Endothelial cell of umbilical vein (primary cell): ENCODE results near the gene NEK7. TPM values are rescaled to one million over a fixed set of nuclear protein-coding genes. Genes with fewer than 3 reads are reported as not detected.

Source experiments
- BruUV-seq: library from RNA; stranded (reverse); fragments of 400-500 nt; replicated peaks from 2 replicates; lab custom pipeline; 2021; lab: Mats Ljungman, UMichigan
- CTCF ChIA-PET: fragments of 300-600, 350-600 bp; sonication (Branson Sonifier 250); formaldehyde crosslinking; loops from one replicate; lab custom pipeline; 2021; ENCODE audit warnings: antibody characterized with exemption, inconsistent platforms; lab: Charles Lee
- POLR2A ChIA-PET: fragments of 300-600, 350-600 bp; sonication (Branson Sonifier 250); formaldehyde crosslinking; loops from one replicate; lab custom pipeline; 2021; ENCODE audit warnings: antibody characterized with exemption, inconsistent platforms; lab: Charles Lee
- DNase-seq: peaks from one replicate; pipeline ENCODE4 v3.0.0-alpha.2; 2011; ENCODE audit warnings: low read depth, low spot score
- FAIRE-seq: peaks from 2 replicates; lab custom pipeline; 2011; peaks lifted over from hg19 to GRCh38; lab: Jason Lieb, UNC
- H2AFZ ChIP-seq: 2 replicates; pipeline ENCODE4 v1.6.0; 2012; ENCODE audit warnings: low read depth, low read length, control low read depth, inconsistent platforms
- H3K27ac ChIP-seq: 2 replicates; pipeline ENCODE4 v1.5.1; 2011; ENCODE audit warnings: low read depth, mild to moderate bottlenecking, control low read depth, low read length, moderate library complexity; ENCODE audit not compliant: insufficient read depth
- H3K27me3 ChIP-seq, 2 experiments: 2 replicates each; pipeline versions ENCODE4 v1.6.0 to v1.6.1; 2011; ENCODE audit warnings: low read length in 2 of 2, mixed read lengths in 1 of 2; ENCODE audit not compliant: control insufficient read depth in 2 of 2, insufficient read depth in 2 of 2
- H3K36me3 ChIP-seq, 2 experiments: 2 replicates in 1 of 2; 3 replicates in 1 of 2; pipeline ENCODE4 v1.5.1; 2011; ENCODE audit warnings: low read length in 2 of 2, mild to moderate bottlenecking in 1 of 2, moderate library complexity in 1 of 2; ENCODE audit not compliant: control insufficient read depth in 2 of 2, insufficient read depth in 2 of 2; ENCODE audit errors: extremely low read depth in 1 of 2
- H3K4me1 ChIP-seq: 3 replicates; pipeline ENCODE4 v1.5.1; 2011; ENCODE audit warnings: mild to moderate bottlenecking, low read length; ENCODE audit not compliant: control insufficient read depth, insufficient read depth; ENCODE audit errors: extremely low read depth
- H3K4me2 ChIP-seq: 2 replicates; pipeline ENCODE4 v1.6.1; 2011; ENCODE audit warnings: low read length, control low read depth, mixed read lengths; ENCODE audit not compliant: insufficient read depth
- H3K4me3 ChIP-seq, 3 experiments: fragments of 200-600 bp in 1 of 3; sonication (generic), shearing (Covaris generic) in 1 of 3; replicated peaks in 1 of 3; 2 replicates each; pipeline ENCODE4 v1.5.1; 2011 to 2016; ENCODE audit warnings: control low read depth in 3 of 3, low read length in 3 of 3, mild to moderate bottlenecking in 2 of 3, inconsistent platforms in 1 of 3, low read depth in 1 of 3, moderate library complexity in 1 of 3; ENCODE audit not compliant: insufficient read depth in 1 of 3
- H3K79me2 ChIP-seq: 2 replicates; pipeline ENCODE4 v1.6.0; 2012; ENCODE audit warnings: low read length, inconsistent platforms; ENCODE audit not compliant: control insufficient read depth, insufficient read depth
- H3K9ac ChIP-seq: replicated peaks from 2 replicates; pipeline ENCODE3; 2011; ENCODE audit warnings: low read length, control low read depth; ENCODE audit not compliant: insufficient read depth; ENCODE audit errors: extremely low read depth
- H3K9me1 ChIP-seq: replicated peaks from 3 replicates; pipeline ENCODE4 v1.6.0; 2011; ENCODE audit warnings: mild to moderate bottlenecking, low read length; ENCODE audit not compliant: control insufficient read depth, insufficient read depth; ENCODE audit errors: extremely low read depth
- H3K9me3 ChIP-seq: replicated peaks from 2 replicates; pipeline ENCODE4 v1.5.1; 2012; ENCODE audit warnings: low read length, inconsistent platforms; ENCODE audit not compliant: control insufficient read depth, insufficient read depth
- H4K20me1 ChIP-seq: replicated peaks from 2 replicates; pipeline ENCODE3; 2011; ENCODE audit warnings: mild to moderate bottlenecking, low read length; ENCODE audit not compliant: control insufficient read depth, insufficient read depth; ENCODE audit errors: extremely low read depth
- EZH2 ChIP-seq: IDR thresholded peaks from 2 replicates; pipeline ENCODE4 v1.6.1; 2012; ENCODE audit warnings: borderline replicate concordance, low read depth, mild to moderate bottlenecking, moderate library complexity, low read length, inconsistent platforms; ENCODE audit not compliant: severe bottlenecking
- FOS ChIP-seq: IDR thresholded peaks from 2 replicates; pipeline ENCODE4 v1.6.1; 2011; ENCODE audit warnings: mild to moderate bottlenecking, low read length, moderate library complexity, borderline replicate concordance; ENCODE audit not compliant: insufficient read depth
- GATA2 ChIP-seq: IDR thresholded peaks from 2 replicates; pipeline ENCODE4 v1.7.0; 2011; ENCODE audit warnings: low read depth, mild to moderate bottlenecking, moderate library complexity, mixed read lengths, low read length; ENCODE audit not compliant: insufficient read length, insufficient read depth
- JUN ChIP-seq: IDR thresholded peaks from 2 replicates; pipeline ENCODE4 v1.6.1; 2011; ENCODE audit warnings: borderline replicate concordance, low read depth; ENCODE audit not compliant: insufficient read length, insufficient read depth
- MYC ChIP-seq: IDR thresholded peaks from one replicate; pipeline ENCODE4 v1.6.1; 2011; ENCODE audit warnings: mild to moderate bottlenecking, low read depth, low read length
- POLR2A ChIP-seq: IDR thresholded peaks from 2 replicates; pipeline ENCODE4 v1.6.1; 2012; ENCODE audit warnings: low read depth, mild to moderate bottlenecking, control low read depth, low read length
- POLR2AphosphoS5 ChIP-seq: IDR thresholded peaks from 2 replicates; pipeline ENCODE4 v1.6.1; 2012; ENCODE audit warnings: low read depth, mild to moderate bottlenecking, control low read depth, low read length, moderate library complexity; ENCODE audit not compliant: insufficient read depth
- dilution Hi-C: fragments of 300-500 bp; cut with MboI; formaldehyde crosslinking; loops from one replicate; pipeline ENCODE4 v1.15.0; 2019; ENCODE audit warnings: low sequenced_read_pairs; ENCODE audit not compliant: extremely low pct_ligation_motif_present
- intact Hi-C: fragments of 100-400 bp; cut with micrococcal nuclease; formaldehyde crosslinking; loops from one replicate; pipeline ENCODE4 v1.10.0; 2022
- polyA plus RNA-seq, 4 experiments: library from polyadenylated mRNA; depleted of rRNA in 3 of 4; stranded (reverse) in 3 of 4; unstranded in 1 of 4; fragments of >200 nt; gene quantifications; 2 replicates each; pipeline versions ENCODE4 v1.2.1 to v1.2.3, GENCODE V29; 2011 to 2012; ENCODE audit warnings: missing spikeins in 1 of 4
- total RNA-seq: library from RNA; stranded (reverse); gene quantifications from 2 replicates; pipeline ENCODE4 v1.2.3, GENCODE V29; 2021
- TF ChIP-seq, protein P1 (sequence below): IDR thresholded peaks from 2 replicates; pipeline ENCODE4 v1.6.1; 2011; ENCODE audit not compliant: insufficient read depth, insufficient read length
- TF ChIP-seq, protein P2 (sequence below), 2 donors: IDR thresholded peaks; 1 replicate in 1 of 2; 2 replicates in 1 of 2; pipeline ENCODE4 v1.5.1; 2011; ENCODE audit warnings: low read length in 2 of 2, mild to moderate bottlenecking in 2 of 2, moderate library complexity in 2 of 2, control low read depth in 1 of 2, inconsistent platforms in 1 of 2, low read depth in 1 of 2; ENCODE audit not compliant: insufficient read depth in 1 of 2; ENCODE audit errors: extremely low read depth in 1 of 2

The NEK7 gene
- total and polyA plus RNA-seq, 2 donors (not counting 3 experiments of a cell fraction or from before 2014, with no cell fraction given), result 22.6 to 45.7 TPM

DNA sequence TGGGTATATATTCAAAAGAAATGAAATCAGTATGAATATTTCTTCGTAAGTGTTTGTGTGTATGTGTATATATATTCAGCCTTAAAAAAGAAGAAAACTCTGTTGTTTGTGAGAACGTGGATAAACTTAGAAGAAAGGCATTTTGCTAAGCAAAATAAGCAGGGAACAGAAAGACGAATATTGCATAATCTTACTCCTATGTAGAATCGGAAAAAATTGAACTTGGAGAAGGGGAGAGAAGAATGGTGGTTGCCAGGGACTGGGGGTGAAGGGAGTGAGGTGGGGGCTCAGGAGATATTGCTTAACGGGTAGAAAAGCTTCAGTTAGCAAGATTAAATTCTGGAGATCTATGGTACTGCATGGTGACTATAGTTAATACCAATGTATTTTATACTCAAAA is 40.3 kb upstream of the NEK7 start:
- Histone ChIP-seq H3K4me1 (peaks cover 19% of the 10 kb centered on the region), H3K9ac (no peak overlapping the region), H2AFZ (no peak overlapping the region), H3K27ac (no peak overlapping the region), H3K4me2 (no peak overlapping the region), H3K9me3 (no peaks in the 10 kb centered on the region), H3K4me3 (no peak overlapping the region), H3K27me3 (no peaks in the 10 kb centered on the region), H4K20me1 (no peaks in the 10 kb centered on the region), H3K36me3 (no peaks in the 10 kb centered on the region), H3K79me2 (no peaks in the 10 kb centered on the region), H3K9me1 (no peaks in the 10 kb centered on the region)
- FAIRE-seq (no peak), DNase-seq (no peak)
- no TSS peak for BruUV-seq
- dilution Hi-C loops (no loop called here), intact Hi-C loops (loop anchor here (2.0 kb wide), 1 partner anchor 16 kb away; no protein-coding TSS in a partner anchor)
- TF ChIP-seq, protein P1, sequence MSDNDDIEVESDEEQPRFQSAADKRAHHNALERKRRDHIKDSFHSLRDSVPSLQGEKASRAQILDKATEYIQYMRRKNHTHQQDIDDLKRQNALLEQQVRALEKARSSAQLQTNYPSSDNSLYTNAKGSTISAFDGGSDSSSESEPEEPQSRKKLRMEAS, result no peak
- TF ChIP-seq, protein P2, sequence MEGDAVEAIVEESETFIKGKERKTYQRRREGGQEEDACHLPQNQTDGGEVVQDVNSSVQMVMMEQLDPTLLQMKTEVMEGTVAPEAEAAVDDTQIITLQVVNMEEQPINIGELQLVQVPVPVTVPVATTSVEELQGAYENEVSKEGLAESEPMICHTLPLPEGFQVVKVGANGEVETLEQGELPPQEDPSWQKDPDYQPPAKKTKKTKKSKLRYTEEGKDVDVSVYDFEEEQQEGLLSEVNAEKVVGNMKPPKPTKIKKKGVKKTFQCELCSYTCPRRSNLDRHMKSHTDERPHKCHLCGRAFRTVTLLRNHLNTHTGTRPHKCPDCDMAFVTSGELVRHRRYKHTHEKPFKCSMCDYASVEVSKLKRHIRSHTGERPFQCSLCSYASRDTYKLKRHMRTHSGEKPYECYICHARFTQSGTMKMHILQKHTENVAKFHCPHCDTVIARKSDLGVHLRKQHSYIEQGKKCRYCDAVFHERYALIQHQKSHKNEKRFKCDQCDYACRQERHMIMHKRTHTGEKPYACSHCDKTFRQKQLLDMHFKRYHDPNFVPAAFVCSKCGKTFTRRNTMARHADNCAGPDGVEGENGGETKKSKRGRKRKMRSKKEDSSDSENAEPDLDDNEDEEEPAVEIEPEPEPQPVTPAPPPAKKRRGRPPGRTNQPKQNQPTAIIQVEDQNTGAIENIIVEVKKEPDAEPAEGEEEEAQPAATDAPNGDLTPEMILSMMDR (IDR thresholded peaks at IDR 0.05; ENCODE audit: extremely low read depth in 1 of 2, insufficient read depth in 1 of 2, low read depth in 1 of 2, low read length in 2 of 2), result no peak
- TF ChIP-seq GATA2, result no peak
- TF ChIP-seq POLR2AphosphoS5, result no peak
- TF ChIP-seq MYC, result no peak
- no peak for TF ChIP-seq POLR2A
- no peak for TF ChIP-seq JUN
- TF ChIP-seq EZH2, result no peak
- TF ChIP-seq FOS, result no peak
- ChIA-PET POLR2A (no interaction called here), CTCF (interaction anchor here (1.5 kb wide), 2 partner anchors 9 to 30 kb away, joined by 4 to 10 read pairs; no protein-coding TSS in a partner anchor)
